Fibroblast of lung (primary cell): ENCODE results near the gene ARSG. TPM values are rescaled to one million over a fixed set of nuclear protein-coding genes. Genes with fewer than 3 reads are reported as not detected.

Source experiments
- DNase-seq, 2 donors: peaks; one replicate each; pipeline versions ENCODE4 v3.0.0 to v3.0.0-alpha.2; 2010; ENCODE audit warnings: low read depth in 2 of 2
- H2AFZ ChIP-seq: 2 replicates; pipeline ENCODE4 v1.5.1; 2012; ENCODE audit warnings: low read length, control low read depth, inconsistent platforms
- H3K27ac ChIP-seq: 2 replicates; pipeline ENCODE4 v1.5.1; 2011; ENCODE audit warnings: low read length, control low read depth; ENCODE audit not compliant: insufficient read depth
- H3K27me3 ChIP-seq: 2 replicates; pipeline ENCODE4 v1.5.1; 2011; ENCODE audit warnings: mild to moderate bottlenecking, low read length; ENCODE audit not compliant: control insufficient read depth, insufficient read depth
- H3K36me3 ChIP-seq: 2 replicates; pipeline ENCODE4 v1.5.1; 2011; ENCODE audit warnings: low read length; ENCODE audit not compliant: control insufficient read depth, insufficient read depth
- H3K4me1 ChIP-seq: 2 replicates; pipeline ENCODE4 v1.5.1; 2011; ENCODE audit warnings: low read length; ENCODE audit not compliant: control insufficient read depth, insufficient read depth; ENCODE audit errors: extremely low read depth
- H3K4me2 ChIP-seq: 2 replicates; pipeline ENCODE4 v1.5.1; 2011; ENCODE audit warnings: low read length, control low read depth; ENCODE audit not compliant: insufficient read depth; ENCODE audit errors: extremely low read depth
- H3K4me3 ChIP-seq, 4 experiments: fragments of 200-600 bp in 1 of 4; sonication (generic) in 1 of 4; replicated peaks in 1 of 4; 2 replicates each; pipeline ENCODE4 v1.5.1; 2011 to 2016; ENCODE audit warnings: low read length in 4 of 4, low read depth in 3 of 4, mild to moderate bottlenecking in 3 of 4, control low read depth in 2 of 4, inconsistent platforms in 1 of 4, mixed read lengths in 1 of 4; ENCODE audit not compliant: insufficient read depth in 1 of 4; ENCODE audit errors: control extremely low read depth in 1 of 4
- H3K79me2 ChIP-seq: 2 replicates; pipeline ENCODE4 v1.5.1; 2012; ENCODE audit warnings: mild to moderate bottlenecking, low read length, inconsistent platforms; ENCODE audit not compliant: control insufficient read depth, insufficient read depth
- H3K9ac ChIP-seq: 2 replicates; pipeline ENCODE4 v1.5.1; 2011; ENCODE audit warnings: mild to moderate bottlenecking, low read length, control low read depth; ENCODE audit not compliant: insufficient read depth
- H3K9me3 ChIP-seq: 2 replicates; pipeline ENCODE4 v1.5.1; 2012; ENCODE audit warnings: low read depth, low read length; ENCODE audit not compliant: control insufficient read depth, insufficient read depth
- H4K20me1 ChIP-seq: 2 replicates; pipeline ENCODE4 v1.5.1; 2011; ENCODE audit warnings: low read length; ENCODE audit not compliant: control insufficient read depth, insufficient read depth; ENCODE audit errors: extremely low read depth
- CTCF ChIP-seq, 2 donors: IDR thresholded peaks in 1 of 2; conservative IDR thresholded peaks in 1 of 2; 1 replicate in 1 of 2; 2 replicates in 1 of 2; pipeline ENCODE4 v1.5.1; 2011 to 2012; ENCODE audit warnings: low read length in 2 of 2, control low read depth in 1 of 2, inconsistent platforms in 1 of 2, low read depth in 1 of 2, mild to moderate bottlenecking in 1 of 2
- EZH2 ChIP-seq: IDR thresholded peaks from 2 replicates; pipeline ENCODE4 v1.5.1; 2012; ENCODE audit warnings: low read length, control low read depth, mild to moderate bottlenecking; ENCODE audit errors: missing control alignments
- polyA plus RNA-seq, 2 donors: library from polyadenylated mRNA; depleted of rRNA in 1 of 2; stranded (reverse) in 1 of 2; unstranded in 1 of 2; fragments of >200 nt; gene quantifications; 2 replicates each; pipeline ENCODE4 v1.2.1, GENCODE V29; 2011 to 2012; ENCODE audit warnings: missing spikeins in 1 of 2
- total RNA-seq: library from RNA; depleted of rRNA; stranded (reverse); fragments of >200 nt; gene quantifications from 2 replicates; pipeline ENCODE4 v1.2.1, GENCODE V29; 2014

The ARSG gene
- total and polyA plus RNA-seq, 2 donors (not counting 1 experiment from before 2014, with no cell fraction given), result 3.5 to 8.1 TPM

GRCh38 chr17:68423251-68423650 lies 132.0 kb downstream of the ARSG start:
- Histone ChIP-seq H3K4me3 (no peak overlapping the region), H3K4me1 (no peaks in the 10 kb centered on the region), H3K9me3 (no peaks in the 10 kb centered on the region), H3K9ac (no peak overlapping the region), H3K4me2 (no peak overlapping the region), H3K36me3 (peaks cover 12% of the 10 kb centered on the region), H2AFZ (no peak overlapping the region), H4K20me1 (no peaks in the 10 kb centered on the region), H3K27me3 (no peaks in the 10 kb centered on the region), H3K27ac (no peak overlapping the region), H3K79me2 (no peaks in the 10 kb centered on the region)
- TF ChIP-seq EZH2 (no peak), CTCF (conservative IDR thresholded peaks at IDR 0.05 in 1 of 2, IDR thresholded peaks at IDR 0.05 in 1 of 2; ENCODE audit: low read depth in 1 of 2, low read length in 2 of 2) (no peak)
- no peak for DNase-seq

GRCh38 chr17:68424203-68424602 lies 132.9 kb downstream of the ARSG start:
- Histone ChIP-seq H3K36me3 (peaks cover 17% of the 10 kb centered on the region), H3K27me3 (no peaks in the 10 kb centered on the region)

GRCh38 chr17:68424861-68425260 lies 133.6 kb downstream of the ARSG start:
- Histone ChIP-seq H3K27me3 (no peaks in the 10 kb centered on the region), H3K4me2 (no peak overlapping the region), H2AFZ (no peak overlapping the region), H3K9ac (no peak overlapping the region), H4K20me1 (no peaks in the 10 kb centered on the region), H3K79me2 (no peaks in the 10 kb centered on the region), H3K36me3 (peaks cover 19% of the 10 kb centered on the region), H3K4me1 (no peaks in the 10 kb centered on the region), H3K27ac (no peak overlapping the region), H3K4me3 (no peak overlapping the region), H3K9me3 (no peaks in the 10 kb centered on the region)
- DNase-seq, result no peak
- TF ChIP-seq CTCF (conservative IDR thresholded peaks at IDR 0.05 in 1 of 2, IDR thresholded peaks at IDR 0.05 in 1 of 2; ENCODE audit: low read depth in 1 of 2, low read length in 2 of 2), result no peak
- no peak for TF ChIP-seq EZH2

More at GRCh38 chr17:68424203-68424602, 132.9 kb downstream of the ARSG start:
- no peak overlapping the region for H3K4me3 ChIP-seq
- no peaks in the 10 kb centered on the region for H3K79me2 ChIP-seq
- TF ChIP-seq EZH2 (no peak), CTCF (conservative IDR thresholded peaks at IDR 0.05 in 1 of 2, IDR thresholded peaks at IDR 0.05 in 1 of 2; ENCODE audit: low read depth in 1 of 2, low read length in 2 of 2) (no peak)
- H3K9me3 ChIP-seq, result no peaks in the 10 kb centered on the region
- no peak overlapping the region for H2AFZ ChIP-seq
- H3K27ac ChIP-seq, result no peak overlapping the region
- no peaks in the 10 kb centered on the region for H3K4me1 ChIP-seq
- DNase-seq, result no peak
- H4K20me1 ChIP-seq, result no peaks in the 10 kb centered on the region
- H3K4me2 ChIP-seq, result no peak overlapping the region
- no peak overlapping the region for H3K9ac ChIP-seq
